Adrenal gland (tissue), 12 donors: ENCODE results near the gene TAGLN. TPM values are rescaled to one million over a fixed set of nuclear protein-coding genes. Genes with fewer than 3 reads are reported as not detected.
A peak's percentile ranks its signal among the peaks of the same experiment; 100 is the strongest.

Experiments
- DNase-seq, 7 donors: peaks; one replicate each; pipeline ENCODE4 v3.0.0-alpha.2; 2019 to 2020
- H3K27ac ChIP-seq, 5 donors: fragments of 200-600 bp; sonication (generic) in 4 of 5; 1 replicate in 3 of 5; 2 replicates in 2 of 5; pipeline versions ENCODE4 v1.5.1 to v1.8.0; 2016 to 2020; ENCODE audit warnings: mild to moderate bottlenecking in 1 of 5
- H3K27me3 ChIP-seq: fragments of 200-600 bp; 2 replicates; pipeline ENCODE4 v1.8.0; 2021
- H3K36me3 ChIP-seq, 2 donors: fragments of 200-600 bp; replicated peaks in 1 of 2; 1 replicate in 1 of 2; 2 replicates in 1 of 2; pipeline versions ENCODE4 v1.5.1 to v1.8.0; 2018 to 2022
- H3K4me1 ChIP-seq, 2 donors: fragments of 200-600 bp; replicated peaks in 1 of 2; 1 replicate in 1 of 2; 2 replicates in 1 of 2; pipeline versions ENCODE4 v1.5.1 to v1.8.0; 2018 to 2021
- H3K4me3 ChIP-seq, 4 donors: fragments of 200-600 bp; sonication (generic) in 3 of 4; one replicate each; pipeline ENCODE4 v1.5.1; 2016 to 2018
- H3K9me3 ChIP-seq, 3 donors: fragments of 200-600 bp; sonication (generic) in 1 of 3; replicated peaks in 1 of 3; 1 replicate in 2 of 3; 2 replicates in 1 of 3; pipeline versions ENCODE4 v1.5.1 to v1.8.0; 2016 to 2021
- POLR2A ChIP-seq, 2 donors: fragments of 450-650 bp; IDR thresholded peaks; one replicate each; pipeline ENCODE4 v1.6.1; 2017; ENCODE audit warnings: antibody characterized with exemption in 2 of 2, mild to moderate bottlenecking in 2 of 2, moderate library complexity in 1 of 2
- WGBS, 4 donors: extraction: QIAGEN DNeasy Blood & Tissue Kit in 2 of 4; methylation state at CpG; one replicate each; pipeline versions ENCODE4 v1.1.5 to v1.1.7; 2013 to 2017; 5-methylcytosine and 5-hydroxymethylcytosine counted together
- intact Hi-C, 2 donors: fragments of 100-400 bp; cut with DNase I; formaldehyde crosslinking; loops; one replicate each; pipeline versions ENCODE4 v1.14.1 to v1.15.0; 2022 to 2023
- polyA plus RNA-seq, 3 donors: library from polyadenylated mRNA; stranded (reverse); fragments of 200-250 nt in 2 of 3; fragments of 350-450 nt in 1 of 3; fragmentation: Illumina TruSeq in 1 of 3; extraction: RNeasy Lipid Tissue Mini Kit (QIAGEN cat#74804) in 1 of 3; gene quantifications; one replicate each; pipeline ENCODE4 v1.2.3, GENCODE V29; 2013 to 2014
- total RNA-seq, 9 donors: library from RNA; depleted of rRNA in 4 of 9; stranded (reverse); fragments of >200 nt in 4 of 9; fragments of 120-200 nt in 1 of 9; fragmentation: NEBNext Ultra II Directional in 1 of 9; extraction: Animal tissue kit (Norgen Biotek cat#: 25700) in 1 of 9; gene quantifications; one replicate each; pipeline versions ENCODE4 v1.1.0 to v1.2.4, GENCODE V29; 2013 to 2023
- TF ChIP-seq, protein P1 (sequence below), 6 experiments: fragments of 450-650 bp in 4 of 6; fragments of 200-600 bp in 2 of 6; sonication (generic) in 1 of 6; IDR thresholded peaks; 1 replicate in 5 of 6; 2 replicates in 1 of 6; pipeline versions ENCODE4 v1.5.1 to v1.8.0; 2016 to 2021; ENCODE audit warnings: antibody characterized with exemption in 6 of 6, mild to moderate bottlenecking in 2 of 6, moderate library complexity in 1 of 6
- donor health status: healthy with polysubstance abuse.
- donor health status: Bipolar disorder and iron deficiency.
- donor health status: DM: yes; HTN: yes; CAD: no.
- donor health status: DM: no; HTN: no; CAD: no.
- donor health status: DM: no; HTN: no; CAD: no.
- donor health status: DM: yes; HTN: yes; CAD: no.

TAGLN gene
- total and polyA plus RNA-seq, 12 donors: 37.1 to 1,290 (median 739) TPM

DNA sequence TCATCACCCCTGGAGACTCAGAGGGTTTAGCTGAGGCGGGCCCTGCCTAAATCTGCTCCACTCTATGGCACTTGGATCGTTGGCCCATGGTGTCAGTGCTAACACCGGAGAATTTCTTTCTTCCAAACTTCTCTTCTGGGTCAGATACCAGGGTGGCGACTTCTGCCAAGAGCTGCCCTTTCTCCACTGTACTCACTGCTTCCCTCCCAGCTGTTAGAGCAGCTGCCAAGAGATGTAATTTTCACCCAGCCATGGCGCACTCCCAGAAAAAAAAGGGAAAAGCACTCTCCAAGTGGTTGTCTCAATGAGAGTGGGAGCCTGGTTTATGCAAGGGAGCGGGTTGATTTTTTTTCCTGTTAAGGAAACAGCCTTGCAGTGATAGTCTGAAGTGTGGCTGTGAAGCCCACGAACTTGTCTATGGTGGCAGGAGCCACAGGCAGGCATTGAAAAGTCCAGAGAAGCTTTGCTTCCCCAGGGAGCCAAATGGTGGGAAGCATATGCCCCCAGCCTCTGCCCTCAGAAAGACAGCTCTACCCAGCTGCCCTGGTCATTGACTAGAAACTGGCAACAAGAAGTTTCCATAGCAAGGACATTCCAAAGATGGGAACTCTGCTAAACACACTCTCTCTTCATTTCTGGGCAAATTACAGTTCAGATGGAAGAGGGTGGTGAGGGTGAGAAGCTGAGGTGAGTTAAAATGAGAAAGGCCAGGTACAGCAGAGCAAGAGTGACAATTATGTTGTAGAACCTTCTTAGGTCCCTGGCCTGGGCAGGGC, 22.0 kb downstream of the TAGLN start:
- 72 to 93% (median 82%) methylated on average over 4 to 7 of the region's 7 CpGs for WGBS, 4 donors
- H3K27me3 ChIP-seq: no peaks in the 10 kb centered on the region
- H3K4me3 ChIP-seq: no peak overlapping the region
- H3K9me3 ChIP-seq: no peaks in the 10 kb centered on the region
- intact Hi-C loops: loop anchor here in 1 of 2 donors (10.0 kb wide), 1 partner anchor 436 kb away; the partner anchor contains the start of gene ZPR1
- peak overlapping the region; percentile 2 to 95 (median 30) for H3K27ac ChIP-seq
- no peak for TF ChIP-seq POLR2A (IDR thresholded peaks at IDR 0.05)
- TF ChIP-seq, protein P1, sequence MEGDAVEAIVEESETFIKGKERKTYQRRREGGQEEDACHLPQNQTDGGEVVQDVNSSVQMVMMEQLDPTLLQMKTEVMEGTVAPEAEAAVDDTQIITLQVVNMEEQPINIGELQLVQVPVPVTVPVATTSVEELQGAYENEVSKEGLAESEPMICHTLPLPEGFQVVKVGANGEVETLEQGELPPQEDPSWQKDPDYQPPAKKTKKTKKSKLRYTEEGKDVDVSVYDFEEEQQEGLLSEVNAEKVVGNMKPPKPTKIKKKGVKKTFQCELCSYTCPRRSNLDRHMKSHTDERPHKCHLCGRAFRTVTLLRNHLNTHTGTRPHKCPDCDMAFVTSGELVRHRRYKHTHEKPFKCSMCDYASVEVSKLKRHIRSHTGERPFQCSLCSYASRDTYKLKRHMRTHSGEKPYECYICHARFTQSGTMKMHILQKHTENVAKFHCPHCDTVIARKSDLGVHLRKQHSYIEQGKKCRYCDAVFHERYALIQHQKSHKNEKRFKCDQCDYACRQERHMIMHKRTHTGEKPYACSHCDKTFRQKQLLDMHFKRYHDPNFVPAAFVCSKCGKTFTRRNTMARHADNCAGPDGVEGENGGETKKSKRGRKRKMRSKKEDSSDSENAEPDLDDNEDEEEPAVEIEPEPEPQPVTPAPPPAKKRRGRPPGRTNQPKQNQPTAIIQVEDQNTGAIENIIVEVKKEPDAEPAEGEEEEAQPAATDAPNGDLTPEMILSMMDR (IDR thresholded peaks at IDR 0.05): no peak
- H3K4me1 ChIP-seq: peaks cover 0 to 39% of the 10 kb centered on the region in 2 donors
- DNase-seq: no peak
- peaks cover 0 to 71% of the 10 kb centered on the region in 2 donors for H3K36me3 ChIP-seq

DNA sequence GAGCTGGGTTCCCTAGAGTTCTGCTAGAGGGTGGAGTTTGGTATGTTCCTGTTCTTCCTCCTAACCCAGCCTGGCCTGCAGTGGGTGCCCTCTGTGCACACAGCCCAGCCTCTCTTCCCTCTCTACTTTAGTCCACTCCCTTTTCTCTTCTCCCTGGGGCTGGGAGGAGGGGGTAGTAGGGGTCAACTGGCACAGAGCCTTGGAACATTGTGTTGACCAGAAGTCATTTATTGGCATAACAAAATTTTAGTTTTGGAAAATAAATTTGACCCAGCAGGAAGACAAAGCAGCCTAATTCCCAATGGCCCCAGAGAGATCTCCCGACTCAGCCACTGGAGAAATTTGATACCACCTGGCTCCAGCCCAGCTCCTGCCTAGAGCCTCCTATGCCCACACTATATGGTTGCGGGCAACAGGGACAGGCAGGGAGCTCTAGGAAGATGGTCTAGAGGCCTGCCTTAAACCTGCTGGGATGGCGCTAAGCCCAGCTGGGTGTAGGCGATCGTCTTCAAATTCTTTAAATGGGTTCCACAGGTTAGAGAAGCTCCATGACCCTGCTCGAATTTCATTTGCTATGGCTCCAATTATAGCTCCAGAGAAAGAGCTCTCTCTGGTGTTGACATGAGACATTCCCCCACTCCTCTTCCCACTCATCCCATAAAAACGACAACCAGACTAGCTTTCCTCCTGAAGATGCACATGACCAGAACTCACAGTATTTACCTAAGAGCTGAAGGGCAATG, 22.8 kb downstream of the TAGLN start:
- no peaks in the 10 kb centered on the region for H3K9me3 ChIP-seq
- TF ChIP-seq, protein P1 (IDR thresholded peaks at IDR 0.05): no peak
- no peak for TF ChIP-seq POLR2A (IDR thresholded peaks at IDR 0.05)
- DNase-seq: peak in 4 of 7 donors; percentile 38 to 77 (median 50)
- 48 to 69% (median 62%) methylated on average over 6 to 7 of the region's 7 CpGs for WGBS, 4 donors
- H3K4me1 ChIP-seq: peaks cover 0 to 32% of the 10 kb centered on the region in 2 donors
- intact Hi-C loops: loop anchor here in 1 of 2 donors (10.0 kb wide), 1 partner anchor 437 kb away; the partner anchor contains the start of gene ZPR1
- peaks cover 0 to 76% of the 10 kb centered on the region in 2 donors for H3K36me3 ChIP-seq
- H3K4me3 ChIP-seq: no peak overlapping the region
- H3K27ac ChIP-seq: peak overlapping the region in 4 of 5 donors; percentile 24 to 95 (median 52)
- H3K27me3 ChIP-seq: no peaks in the 10 kb centered on the region

DNA sequence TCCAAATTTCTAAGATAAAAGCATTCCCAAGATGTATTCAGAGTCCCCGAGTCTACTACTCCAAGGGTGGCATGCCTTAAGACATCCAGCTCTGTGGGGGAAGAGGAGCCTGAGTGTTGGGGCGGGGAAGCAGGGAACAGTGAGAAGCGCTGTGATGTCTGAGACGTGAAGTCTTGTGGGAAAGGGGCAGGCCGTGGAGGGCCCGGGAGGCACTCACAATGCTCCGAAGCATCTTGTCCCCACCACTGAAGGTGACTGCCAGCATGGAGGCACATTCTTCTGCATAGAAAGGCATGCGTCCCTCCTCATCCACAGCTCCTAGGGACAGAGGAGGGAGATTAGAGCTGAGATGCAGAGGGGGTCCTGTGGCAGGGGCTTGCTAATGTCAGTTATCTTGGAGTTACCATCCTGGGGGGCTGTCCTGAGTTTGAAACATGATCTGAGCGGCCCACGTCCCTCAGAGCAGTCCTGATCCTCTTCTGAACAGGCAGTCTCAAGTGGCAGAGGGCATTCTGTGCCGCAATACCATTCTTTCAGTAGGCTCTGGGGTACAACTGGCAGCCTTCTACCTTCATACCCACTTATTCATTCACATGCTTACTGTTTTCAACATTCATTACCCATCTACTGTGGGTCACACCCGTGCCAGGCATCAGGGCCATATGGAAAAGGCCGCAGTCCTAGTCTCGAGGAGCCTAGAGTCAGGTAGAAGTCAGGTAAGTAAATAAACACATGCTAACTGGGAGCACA, 24.0 kb downstream of the TAGLN start:
- H3K27me3 ChIP-seq: no peaks in the 10 kb centered on the region
- 91 to 95% (median 94%) methylated on average over 12 to 14 of the region's 14 CpGs for WGBS, 4 donors

More for the DNA sequence above, 24.0 kb downstream of the TAGLN start:
- TF ChIP-seq, protein P1 (IDR thresholded peaks at IDR 0.05): no peak
- TF ChIP-seq POLR2A (IDR thresholded peaks at IDR 0.05): no peak
- Histone ChIP-seq H3K4me1 (peaks cover 0 to 32% of the 10 kb centered on the region in 2 donors), H3K4me3 (no peak overlapping the region), H3K36me3 (peaks cover 0 to 78% of the 10 kb centered on the region in 2 donors), H3K9me3 (no peaks in the 10 kb centered on the region), H3K27ac (peak overlapping the region in 2 of 5 donors; percentile 73 to 95)
- DNase-seq: peak in 2 of 7 donors; percentile 7 to 47
- intact Hi-C loops: loop anchor here in 1 of 2 donors (10.0 kb wide), 1 partner anchor 438 kb away; the partner anchor contains the start of gene ZPR1
